ENCODE results near the gene B9D2.

Gene B9D2

GRCh38 chr19:41323430-41324125 is 40.4 kb downstream of the B9D2 start:
- FAIRE-seq = no peak
- TF ChIP-seq TAF1 (IDR thresholded peaks at IDR 0.05; ENCODE audit: borderline replicate concordance, low read depth, low read length) (no peak), POLR2AphosphoS5 (IDR thresholded peaks at IDR 0.05; ENCODE audit: low read depth, low read length) (no peak)

GRCh38 chr19:41323023-41323422 is 40.9 kb downstream of the B9D2 start:
- FAIRE-seq (no peak), DNase-seq (ENCODE audit: insufficient read length) (no peak)
- no peak for TF ChIP-seq POLR2A (IDR thresholded peaks at IDR 0.05; ENCODE audit: low read depth, low read length)
- TF ChIP-seq TAF1 (IDR thresholded peaks at IDR 0.05; ENCODE audit: borderline replicate concordance, low read depth, low read length) = no peak
- TF ChIP-seq POLR2AphosphoS5 (IDR thresholded peaks at IDR 0.05; ENCODE audit: low read depth, low read length) = no peak; the same call in 1 of the 2 replicates

More at GRCh38 chr19:41323430-41324125, 40.4 kb downstream of the B9D2 start:
- no peak for DNase-seq (ENCODE audit: insufficient read length)

- DNase-seq (ENCODE audit: insufficient read length) (no peak), FAIRE-seq (no peak)
- TF ChIP-seq POLR2AphosphoS5 (IDR thresholded peaks at IDR 0.05; ENCODE audit: low read depth, low read length) (peak; percentile 49; the same call in 1 of the 2 replicates), POLR2A (IDR thresholded peaks at IDR 0.05; ENCODE audit: low read depth, low read length) (no peak), TAF1 (IDR thresholded peaks at IDR 0.05; ENCODE audit: borderline replicate concordance, low read depth, low read length) (no peak)
These were observed 41.5 kb downstream of the B9D2 start for GRCh38 chr19:41322451-41322850.

GRCh38 chr19:41321600-41322270 is 42.2 kb downstream of the B9D2 start:
- no peak for DNase-seq (ENCODE audit: insufficient read length)
- no peak for FAIRE-seq
- TF ChIP-seq TAF1 (IDR thresholded peaks at IDR 0.05; ENCODE audit: borderline replicate concordance, low read depth, low read length) (no peak), POLR2A (IDR thresholded peaks at IDR 0.05; ENCODE audit: low read depth, low read length) (0 out of 2 replicates have a peak, but pooled peaks have one; percentile 10)

- DNase-seq (ENCODE audit: insufficient read length) (no peak), FAIRE-seq (no peak)
- no peak for TF ChIP-seq TAF1 (IDR thresholded peaks at IDR 0.05; ENCODE audit: borderline replicate concordance, low read depth, low read length)
- no peak for TF ChIP-seq POLR2AphosphoS5 (IDR thresholded peaks at IDR 0.05; ENCODE audit: low read depth, low read length)
- TF ChIP-seq POLR2A (IDR thresholded peaks at IDR 0.05; ENCODE audit: low read depth, low read length) = no peak; the same call in 1 of the 2 replicates
These were observed 42.7 kb downstream of the B9D2 start for GRCh38 chr19:41321204-41321599.

GRCh38 chr19:41320568-41320967 is 43.4 kb downstream of the B9D2 start:
- no peak for TF ChIP-seq POLR2AphosphoS5 (IDR thresholded peaks at IDR 0.05; ENCODE audit: low read depth, low read length)
- TF ChIP-seq TAF1 (IDR thresholded peaks at IDR 0.05; ENCODE audit: borderline replicate concordance, low read depth, low read length) = no peak
- TF ChIP-seq POLR2A (IDR thresholded peaks at IDR 0.05; ENCODE audit: low read depth, low read length) = no peak
- no peak for FAIRE-seq
- DNase-seq (ENCODE audit: insufficient read length) = no peak

- TF ChIP-seq POLR2A (IDR thresholded peaks at IDR 0.05; ENCODE audit: low read depth, low read length) = no peak
- DNase-seq (ENCODE audit: insufficient read length) = no peak
- FAIRE-seq = no peak
These were observed 43.8 kb downstream of the B9D2 start for GRCh38 chr19:41320185-41320518.

- FAIRE-seq = no peak
- peak; percentile 51 for TF ChIP-seq POLR2AphosphoS5 (IDR thresholded peaks at IDR 0.05; ENCODE audit: low read depth, low read length)
- no peak for TF ChIP-seq POLR2A (IDR thresholded peaks at IDR 0.05; ENCODE audit: low read depth, low read length)
- TF ChIP-seq TAF1 (IDR thresholded peaks at IDR 0.05; ENCODE audit: borderline replicate concordance, low read depth, low read length) = no peak
- DNase-seq (ENCODE audit: insufficient read length) = no peak
These were observed 44.3 kb downstream of the B9D2 start for GRCh38 chr19:41319500-41320184.

GRCh38 chr19:41318696-41319499 is 45.1 kb downstream of the B9D2 start:
- peak; percentile 23 for TF ChIP-seq POLR2AphosphoS5 (IDR thresholded peaks at IDR 0.05; ENCODE audit: low read depth, low read length)
- TF ChIP-seq POLR2A (IDR thresholded peaks at IDR 0.05; ENCODE audit: low read depth, low read length) = no peak; the same call in 1 of the 2 replicates
- DNase-seq (ENCODE audit: insufficient read length) (no peak), FAIRE-seq (no peak)

GRCh38 chr19:41316306-41316920 is 47.5 kb downstream of the B9D2 start:
- DNase-seq (ENCODE audit: insufficient read length) (no peak), FAIRE-seq (no peak)
- no peak for TF ChIP-seq POLR2A (IDR thresholded peaks at IDR 0.05; ENCODE audit: low read depth, low read length)
- TF ChIP-seq TAF1 (IDR thresholded peaks at IDR 0.05; ENCODE audit: borderline replicate concordance, low read depth, low read length) = no peak
- no peak for TF ChIP-seq POLR2AphosphoS5 (IDR thresholded peaks at IDR 0.05; ENCODE audit: low read depth, low read length)

GRCh38 chr19:41311613-41312012 is 52.3 kb downstream of the B9D2 start:
- no peak for DNase-seq (ENCODE audit: insufficient read length)
- no peak for FAIRE-seq
- TF ChIP-seq POLR2AphosphoS5 (IDR thresholded peaks at IDR 0.05; ENCODE audit: low read depth, low read length) = no peak
- no peak for TF ChIP-seq POLR2A (IDR thresholded peaks at IDR 0.05; ENCODE audit: low read depth, low read length)
- no peak for TF ChIP-seq TAF1 (IDR thresholded peaks at IDR 0.05; ENCODE audit: borderline replicate concordance, low read depth, low read length)
